SK-N-SH (cell line): ENCODE results near the gene ZFAND2A. TPM values are rescaled to one million over a fixed set of nuclear protein-coding genes. Genes with fewer than 3 reads are reported as not detected.

Experiments used
- CTCF ChIA-PET: fragments of 300-600, 350-600 bp; formaldehyde crosslinking; extraction: SDS; loops from one replicate; lab custom pipeline; 2021; lab: Yijun Ruan, JAX
- POLR2A ChIA-PET: fragments of 350-600 bp; sonication (Branson Sonifier 250); formaldehyde crosslinking; extraction: SDS; loops from one replicate; lab custom pipeline; 2020; ENCODE audit warnings: antibody characterized with exemption, inconsistent platforms; lab: Yijun Ruan, JAX
- DNase-seq: peaks from one replicate; pipeline ENCODE4 v3.0.0; 2012
- H2AFZ ChIP-seq: fragments of 200-600 bp; sonication (generic); 2 replicates; pipeline ENCODE4 v1.8.1; 2016; ENCODE audit warnings: antibody characterized with exemption, mild to moderate bottlenecking, low read depth
- H3F3A ChIP-seq: fragments of 200-600 bp; sonication (generic); replicated peaks from 2 replicates; pipeline ENCODE3; 2016; ENCODE audit warnings: antibody characterized with exemption, mild to moderate bottlenecking; ENCODE audit not compliant: insufficient read depth
- H3K27ac ChIP-seq, 2 experiments: fragments of 200-500 bp in 1 of 2; fragments of 200-600 bp in 1 of 2; sonication (Bioruptor generic) in 1 of 2; sonication (generic), shearing (Covaris generic) in 1 of 2; 2 replicates each; pipeline versions ENCODE4 v1.5.1 to v1.6.1; 2014 to 2016; ENCODE audit warnings: low read depth in 2 of 2, inconsistent platforms in 1 of 2, low read length in 1 of 2, mild to moderate bottlenecking in 1 of 2, mixed read lengths in 1 of 2
- H3K27me3 ChIP-seq: fragments of 200-600 bp; sonication (generic), shearing (Covaris generic); 2 replicates; pipeline ENCODE4 v1.6.1; 2016; ENCODE audit warnings: mixed run types; ENCODE audit not compliant: insufficient read depth
- H3K36me3 ChIP-seq, 2 experiments: fragments of 200-500 bp in 1 of 2; fragments of 200-600 bp in 1 of 2; sonication (Bioruptor generic) in 1 of 2; sonication (generic) in 1 of 2; replicated peaks in 1 of 2; 2 replicates each; pipeline versions ENCODE3 to v1.5.1; 2014 to 2016; ENCODE audit warnings: low read length in 1 of 2, mild to moderate bottlenecking in 1 of 2; ENCODE audit not compliant: insufficient read depth in 2 of 2, control insufficient read depth in 1 of 2
- H3K4me1 ChIP-seq, 2 experiments: fragments of 200-500 bp in 1 of 2; fragments of 200-600 bp in 1 of 2; sonication (Bioruptor generic) in 1 of 2; sonication (generic), shearing (Covaris generic) in 1 of 2; 2 replicates each; pipeline versions ENCODE4 v1.5.1 to v1.6.1; 2014 to 2016; ENCODE audit warnings: low read depth in 1 of 2, low read length in 1 of 2, mixed run types in 1 of 2; ENCODE audit not compliant: insufficient read depth in 2 of 2, control insufficient read depth in 1 of 2
- H3K4me2 ChIP-seq: fragments of 200-600 bp; sonication (generic), shearing (Covaris generic); 2 replicates; pipeline ENCODE4 v1.6.1; 2017; ENCODE audit warnings: mixed run types
- H3K4me3 ChIP-seq, 2 experiments: fragments of 200-500 bp in 1 of 2; fragments of 200-600 bp in 1 of 2; sonication (Bioruptor generic) in 1 of 2; sonication (generic), shearing (Covaris generic) in 1 of 2; 2 replicates each; pipeline versions ENCODE4 v1.5.1 to v1.8.1; 2014 to 2016; ENCODE audit warnings: low read depth in 2 of 2, inconsistent platforms in 1 of 2, low read length in 1 of 2, mild to moderate bottlenecking in 1 of 2, mixed read lengths in 1 of 2, moderate library complexity in 1 of 2
- H3K79me2 ChIP-seq: fragments of 200-600 bp; sonication (generic); 2 replicates; pipeline ENCODE4 v1.8.1; 2017; ENCODE audit warnings: mild to moderate bottlenecking; ENCODE audit not compliant: insufficient read depth
- H3K9ac ChIP-seq: fragments of 200-600 bp; sonication (generic); 2 replicates; pipeline ENCODE4 v1.6.1; 2017; ENCODE audit warnings: mixed run types
- H3K9me2 ChIP-seq: fragments of 200-600 bp; sonication (generic); 2 replicates; pipeline ENCODE4 v1.6.1; 2017; ENCODE audit warnings: mixed run types
- H3K9me3 ChIP-seq: fragments of 200-600 bp; sonication (generic); 2 replicates; pipeline ENCODE4 v1.6.1; 2017; ENCODE audit warnings: mixed run types, mild to moderate bottlenecking, moderate library complexity
- H4K20me1 ChIP-seq: fragments of 200-600 bp; sonication (generic); 2 replicates; pipeline ENCODE4 v1.6.1; 2017; ENCODE audit warnings: mild to moderate bottlenecking, mixed run types; ENCODE audit not compliant: insufficient read depth
- CTCF ChIP-seq: fragments of 200-600 bp; sonication (generic); IDR thresholded peaks from 2 replicates; pipeline ENCODE4 v1.6.1; 2017; ENCODE audit warnings: antibody characterized with exemption, mild to moderate bottlenecking, moderate library complexity
- ELF1 ChIP-seq: IDR thresholded peaks from 2 replicates; pipeline ENCODE4 v1.4.0; 2012
- EP300 ChIP-seq, 2 experiments: IDR thresholded peaks; 2 replicates each; pipeline versions ENCODE4 v1.4.0 to v1.6.1; 2012; ENCODE audit warnings: borderline replicate concordance in 1 of 2, low read depth in 1 of 2, low read length in 1 of 2
- FOSL2 ChIP-seq: IDR thresholded peaks from 2 replicates; pipeline ENCODE4 v1.4.0; 2012; ENCODE audit warnings: low read depth, mild to moderate bottlenecking, moderate library complexity, borderline replicate concordance
- FOXM1 ChIP-seq: IDR thresholded peaks from 2 replicates; pipeline ENCODE4 v1.4.0; 2012; ENCODE audit warnings: low read depth, mild to moderate bottlenecking
- GABPA ChIP-seq: IDR thresholded peaks from 2 replicates; pipeline ENCODE4 v1.4.0; 2012; ENCODE audit warnings: low read depth, mild to moderate bottlenecking
- GATA2 ChIP-seq: sonication (generic); formaldehyde crosslinking; IDR thresholded peaks from 2 replicates; pipeline ENCODE4 v1.5.0; 2020; ENCODE audit warnings: mild to moderate bottlenecking, missing genetic modification reagents
- IRF3 ChIP-seq: fragments of 150-350 bp; IDR thresholded peaks from 2 replicates; pipeline ENCODE4 v1.6.1; 2016; ENCODE audit warnings: mild to moderate bottlenecking, low read depth, low read length
- JUND ChIP-seq: IDR thresholded peaks from 2 replicates; pipeline ENCODE4 v1.4.0; 2012
- MEF2A ChIP-seq: IDR thresholded peaks from 2 replicates; pipeline ENCODE4 v1.4.0; 2012; ENCODE audit warnings: low read depth, borderline replicate concordance
- NRF1 ChIP-seq: IDR thresholded peaks from 2 replicates; pipeline ENCODE4 v1.6.1; 2012; ENCODE audit warnings: low read depth, mild to moderate bottlenecking, low read length
- RAD21 ChIP-seq: IDR thresholded peaks from 2 replicates; pipeline ENCODE4 v1.6.1; 2012; ENCODE audit warnings: mild to moderate bottlenecking, low read length
- RFX5 ChIP-seq: IDR thresholded peaks from 2 replicates; pipeline ENCODE4 v1.6.1; 2012; ENCODE audit warnings: mild to moderate bottlenecking, improper control_type of control experiment, low read length
- SIN3A ChIP-seq: IDR thresholded peaks from 2 replicates; pipeline ENCODE4 v1.6.1; 2012; ENCODE audit warnings: low read depth, mild to moderate bottlenecking, low read length, moderate library complexity, borderline replicate concordance
- TAF1 ChIP-seq: IDR thresholded peaks from 2 replicates; pipeline ENCODE4 v1.6.1; 2012; ENCODE audit warnings: low read depth, mild to moderate bottlenecking, low read length, moderate library complexity, borderline replicate concordance
- TCF12 ChIP-seq: IDR thresholded peaks from 2 replicates; pipeline ENCODE4 v1.4.0; 2012
- TEAD4 ChIP-seq: IDR thresholded peaks from 2 replicates; pipeline ENCODE4 v1.4.0; 2012; ENCODE audit warnings: mild to moderate bottlenecking, borderline replicate concordance; ENCODE audit not compliant: insufficient read depth
- ZBTB33 ChIP-seq: IDR thresholded peaks from 2 replicates; pipeline ENCODE4 v1.4.0; 2012; ENCODE audit warnings: low read depth, borderline replicate concordance
- WGBS: methylation state at CpG from one replicate; pipeline ENCODE4 v1.1.6; 2017; ENCODE audit warnings: low lambda C conversion rate; 5-methylcytosine and 5-hydroxymethylcytosine counted together
- polyA plus RNA-seq, 3 experiments: library from polyadenylated mRNA; depleted of rRNA; stranded (reverse); fragments of >200 nt; gene quantifications; 2 replicates each; pipeline ENCODE4 v1.2.3, GENCODE V29; 2012

Gene ZFAND2A
- polyA plus RNA-seq, 1 of the 3 experiments (the other 2 are of a cell fraction) = 38.9 TPM

GRCh38 chr7:1103789-1104515, 56.0 kb downstream of the ZFAND2A start (continued):
- TF ChIP-seq TAF1 (no peak), EP300 (IDR thresholded peaks at IDR 0.05; ENCODE audit: borderline replicate concordance in 1 of 2, low read depth in 1 of 2, low read length in 1 of 2) (no peak)

- Histone ChIP-seq H3K9me3 (no peaks in the 10 kb centered on the region), H3K27me3 (no peaks in the 10 kb centered on the region), H3K4me1 (peaks cover 6 to 22% of the 10 kb centered on the region in 2 experiments; a peak in 2 of 4 replicates), H3F3A (no peaks in the 10 kb centered on the region)
- POLR2A ChIA-PET = no interaction called here
- TF ChIP-seq FOSL2 = no peak
- no peak for TF ChIP-seq ELF1
- TF ChIP-seq CTCF = no peak
- no peak for TF ChIP-seq RAD21
- no peak for TF ChIP-seq GATA2 (CRISPR knock-in tag)
- TF ChIP-seq ZBTB33 = no peak
- no peak for TF ChIP-seq MEF2A
- TF ChIP-seq RFX5 = no peak
- TF ChIP-seq IRF3 = no peak
- no peak for TF ChIP-seq SIN3A
- no peak for TF ChIP-seq TCF12
- TF ChIP-seq FOXM1 = no peak
- no peak for TF ChIP-seq GABPA
- TF ChIP-seq JUND = no peak
- no peak for TF ChIP-seq NRF1
- TF ChIP-seq TEAD4 = no peak
- TF ChIP-seq, all 33 proteins: peak for 0
- Histone ChIP-seq H3K27ac (no peak overlapping the region), H3K9ac (no peak overlapping the region), H4K20me1 (peaks cover 16% of the 10 kb centered on the region), H3K4me3 (no peak overlapping the region), H3K79me2 (peaks cover 11% of the 10 kb centered on the region; the same call in 1 of the 2 replicates), H3K36me3 (peaks cover 0 to 11% of the 10 kb centered on the region in 2 experiments), H3K4me2 (no peak overlapping the region), H3K9me2 (no peaks in the 10 kb centered on the region), H2AFZ (no peak overlapping the region)
- CTCF ChIA-PET = interaction anchor here (0.9 to 9.8 kb wide), 4 partner anchors 16 to 110 kb away, joined by 3 to 79 read pairs (median 32); partner anchors contain the start of gene GPER1
- DNase-seq = no peak
- WGBS = 91% methylated on average over 34 of the region's 34 CpGs
Measured at GRCh38 chr7:1103009-1103788, 56.8 kb downstream of the ZFAND2A start.
